SK-N-SH (cell line): Measurements from ENCODE around the gene RBM34. TPM values are rescaled to one million over a fixed set of nuclear protein-coding genes. Genes with fewer than 3 reads are reported as not detected.
"Not testable (repeated sequence)": the region's sequence is repeated elsewhere in the genome, so short reads cannot be mapped to it uniquely, and the experiment has no call there.

Experiments
- CTCF ChIA-PET: fragments of 300-600, 350-600 bp; formaldehyde crosslinking; extraction: SDS; loops from one replicate; lab custom pipeline; 2021; lab: Yijun Ruan, JAX
- POLR2A ChIA-PET: fragments of 350-600 bp; sonication (Branson Sonifier 250); formaldehyde crosslinking; extraction: SDS; loops from one replicate; lab custom pipeline; 2020; ENCODE audit warnings: antibody characterized with exemption, inconsistent platforms; lab: Yijun Ruan, JAX
- DNase-seq: peaks from one replicate; pipeline ENCODE4 v3.0.0; 2012
- H2AFZ ChIP-seq: fragments of 200-600 bp; sonication (generic); 2 replicates; pipeline ENCODE4 v1.8.1; 2016; ENCODE audit warnings: antibody characterized with exemption, mild to moderate bottlenecking, low read depth
- H3F3A ChIP-seq: fragments of 200-600 bp; sonication (generic); replicated peaks from 2 replicates; pipeline ENCODE3; 2016; ENCODE audit warnings: antibody characterized with exemption, mild to moderate bottlenecking; ENCODE audit not compliant: insufficient read depth
- H3K27ac ChIP-seq, 2 experiments: fragments of 200-500 bp in 1 of 2; fragments of 200-600 bp in 1 of 2; sonication (Bioruptor generic) in 1 of 2; sonication (generic), shearing (Covaris generic) in 1 of 2; 2 replicates each; pipeline versions ENCODE4 v1.5.1 to v1.6.1; 2014 to 2016; ENCODE audit warnings: low read depth in 2 of 2, inconsistent platforms in 1 of 2, low read length in 1 of 2, mild to moderate bottlenecking in 1 of 2, mixed read lengths in 1 of 2
- H3K27me3 ChIP-seq: fragments of 200-600 bp; sonication (generic), shearing (Covaris generic); 2 replicates; pipeline ENCODE4 v1.6.1; 2016; ENCODE audit warnings: mixed run types; ENCODE audit not compliant: insufficient read depth
- H3K36me3 ChIP-seq, 2 experiments: fragments of 200-500 bp in 1 of 2; fragments of 200-600 bp in 1 of 2; sonication (Bioruptor generic) in 1 of 2; sonication (generic) in 1 of 2; replicated peaks in 1 of 2; 2 replicates each; pipeline versions ENCODE3 to v1.5.1; 2014 to 2016; ENCODE audit warnings: low read length in 1 of 2, mild to moderate bottlenecking in 1 of 2; ENCODE audit not compliant: insufficient read depth in 2 of 2, control insufficient read depth in 1 of 2
- H3K4me1 ChIP-seq, 2 experiments: fragments of 200-500 bp in 1 of 2; fragments of 200-600 bp in 1 of 2; sonication (Bioruptor generic) in 1 of 2; sonication (generic), shearing (Covaris generic) in 1 of 2; 2 replicates each; pipeline versions ENCODE4 v1.5.1 to v1.6.1; 2014 to 2016; ENCODE audit warnings: low read depth in 1 of 2, low read length in 1 of 2, mixed run types in 1 of 2; ENCODE audit not compliant: insufficient read depth in 2 of 2, control insufficient read depth in 1 of 2
- H3K4me2 ChIP-seq: fragments of 200-600 bp; sonication (generic), shearing (Covaris generic); 2 replicates; pipeline ENCODE4 v1.6.1; 2017; ENCODE audit warnings: mixed run types
- H3K4me3 ChIP-seq, 2 experiments: fragments of 200-500 bp in 1 of 2; fragments of 200-600 bp in 1 of 2; sonication (Bioruptor generic) in 1 of 2; sonication (generic), shearing (Covaris generic) in 1 of 2; 2 replicates each; pipeline versions ENCODE4 v1.5.1 to v1.8.1; 2014 to 2016; ENCODE audit warnings: low read depth in 2 of 2, inconsistent platforms in 1 of 2, low read length in 1 of 2, mild to moderate bottlenecking in 1 of 2, mixed read lengths in 1 of 2, moderate library complexity in 1 of 2
- H3K79me2 ChIP-seq: fragments of 200-600 bp; sonication (generic); 2 replicates; pipeline ENCODE4 v1.8.1; 2017; ENCODE audit warnings: mild to moderate bottlenecking; ENCODE audit not compliant: insufficient read depth
- H3K9ac ChIP-seq: fragments of 200-600 bp; sonication (generic); 2 replicates; pipeline ENCODE4 v1.6.1; 2017; ENCODE audit warnings: mixed run types
- H3K9me2 ChIP-seq: fragments of 200-600 bp; sonication (generic); 2 replicates; pipeline ENCODE4 v1.6.1; 2017; ENCODE audit warnings: mixed run types
- H3K9me3 ChIP-seq: fragments of 200-600 bp; sonication (generic); 2 replicates; pipeline ENCODE4 v1.6.1; 2017; ENCODE audit warnings: mixed run types, mild to moderate bottlenecking, moderate library complexity
- H4K20me1 ChIP-seq: fragments of 200-600 bp; sonication (generic); 2 replicates; pipeline ENCODE4 v1.6.1; 2017; ENCODE audit warnings: mild to moderate bottlenecking, mixed run types; ENCODE audit not compliant: insufficient read depth
- FOXJ3 ChIP-seq: sonication (generic); formaldehyde crosslinking; IDR thresholded peaks from 2 replicates; pipeline ENCODE4 v1.5.1; 2020; ENCODE audit warnings: mild to moderate bottlenecking, missing genetic modification reagents
- POLR2AphosphoS5 ChIP-seq: IDR thresholded peaks from 2 replicates; pipeline ENCODE4 v1.6.1; 2012; ENCODE audit warnings: low read depth, low read length
- RAD21 ChIP-seq: IDR thresholded peaks from 2 replicates; pipeline ENCODE4 v1.6.1; 2012; ENCODE audit warnings: mild to moderate bottlenecking, low read length
- SMC3 ChIP-seq: IDR thresholded peaks from 2 replicates; pipeline ENCODE4 v1.6.1; 2012; ENCODE audit warnings: low read depth, low read length, improper control_type of control experiment
- WGBS: methylation state at CpG from one replicate; pipeline ENCODE4 v1.1.6; 2017; ENCODE audit warnings: low lambda C conversion rate; 5-methylcytosine and 5-hydroxymethylcytosine counted together
- polyA plus RNA-seq, 3 experiments: library from polyadenylated mRNA; depleted of rRNA; stranded (reverse); fragments of >200 nt; gene quantifications; 2 replicates each; pipeline ENCODE4 v1.2.3, GENCODE V29; 2012
- TF ChIP-seq, protein P1 (sequence below): fragments of 200-600 bp; sonication (generic); IDR thresholded peaks from 2 replicates; pipeline ENCODE4 v1.6.1; 2017; ENCODE audit warnings: antibody characterized with exemption, mild to moderate bottlenecking, moderate library complexity

The RBM34 gene
- polyA plus RNA-seq, 1 of the 3 experiments (the other 2 are of a cell fraction), result 39.9 TPM

DNA sequence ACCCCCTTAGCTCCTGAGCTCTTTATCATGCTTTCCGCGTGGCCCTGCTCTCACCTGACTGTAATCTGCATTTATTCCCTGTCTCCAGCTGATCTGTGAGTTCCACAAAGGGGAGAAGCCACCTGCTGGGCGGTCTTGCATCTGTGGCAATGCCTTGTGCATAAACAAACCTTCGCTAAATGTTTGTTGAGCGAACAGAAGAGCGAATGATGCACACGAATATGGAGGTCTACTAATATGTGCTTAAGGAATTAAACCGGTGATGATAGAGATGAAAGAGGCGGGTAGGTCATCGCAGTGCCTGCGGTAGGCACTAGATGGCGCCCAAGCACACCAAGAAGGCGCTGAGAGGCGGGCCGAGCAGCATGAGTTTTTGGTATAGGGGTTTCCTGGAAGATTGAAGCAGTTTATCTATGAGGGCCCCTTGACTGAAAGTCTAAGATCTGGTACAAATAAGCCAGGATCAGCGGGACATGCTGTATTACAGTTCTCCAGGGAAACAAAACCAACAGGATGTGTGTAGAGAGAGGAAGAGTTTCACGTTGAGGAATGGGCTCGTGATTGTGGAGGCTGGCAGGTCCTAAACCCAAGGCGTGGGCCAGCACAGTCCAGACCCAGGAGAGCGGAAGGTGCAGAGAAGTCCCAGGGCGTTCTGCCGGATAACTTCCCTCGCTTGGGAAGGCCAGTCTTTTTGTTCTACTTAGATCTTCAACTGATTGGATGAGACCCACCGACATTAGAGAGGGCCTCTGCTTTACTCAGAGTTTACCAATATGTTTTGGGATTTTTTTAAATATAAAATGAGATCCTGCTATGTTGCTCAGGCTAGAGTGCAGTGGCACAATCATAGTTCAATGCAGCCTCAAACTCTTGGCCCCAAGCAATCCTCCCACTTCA, 67.1 kb downstream of the RBM34 start:
- no peaks in the 10 kb centered on the region for H3K27me3 ChIP-seq
- no peaks in the 10 kb centered on the region for H3K9me3 ChIP-seq
- no peak overlapping the region for H3K4me2 ChIP-seq
- H3K79me2 ChIP-seq, result no peaks in the 10 kb centered on the region
- no peak overlapping the region for H2AFZ ChIP-seq
- no peaks in the 10 kb centered on the region for H3F3A ChIP-seq
- H3K4me1 ChIP-seq, result peaks cover 4 to 8% of the 10 kb centered on the region in 2 experiments; a peak in 1 of 4 replicates
- DNase-seq, result peak; percentile 83
- no peaks in the 10 kb centered on the region for H3K9me2 ChIP-seq
- 39% methylated on average over 24 of the region's 24 CpGs for WGBS
- H3K9ac ChIP-seq, result no peak overlapping the region
- no peak overlapping the region for H3K27ac ChIP-seq
- H4K20me1 ChIP-seq, result no peaks in the 10 kb centered on the region
- H3K4me3 ChIP-seq, result no peak overlapping the region; a peak in 1 of 4 replicates
- POLR2A ChIA-PET, result interaction anchor here (0.6 kb wide), 1 partner anchor 596 kb away, joined by 3 read pairs; no protein-coding TSS in a partner anchor
- TF ChIP-seq RAD21 (peak; percentile 88), SMC3 (peak; percentile 69), POLR2AphosphoS5 (no peak)
- TF ChIP-seq, protein P1, sequence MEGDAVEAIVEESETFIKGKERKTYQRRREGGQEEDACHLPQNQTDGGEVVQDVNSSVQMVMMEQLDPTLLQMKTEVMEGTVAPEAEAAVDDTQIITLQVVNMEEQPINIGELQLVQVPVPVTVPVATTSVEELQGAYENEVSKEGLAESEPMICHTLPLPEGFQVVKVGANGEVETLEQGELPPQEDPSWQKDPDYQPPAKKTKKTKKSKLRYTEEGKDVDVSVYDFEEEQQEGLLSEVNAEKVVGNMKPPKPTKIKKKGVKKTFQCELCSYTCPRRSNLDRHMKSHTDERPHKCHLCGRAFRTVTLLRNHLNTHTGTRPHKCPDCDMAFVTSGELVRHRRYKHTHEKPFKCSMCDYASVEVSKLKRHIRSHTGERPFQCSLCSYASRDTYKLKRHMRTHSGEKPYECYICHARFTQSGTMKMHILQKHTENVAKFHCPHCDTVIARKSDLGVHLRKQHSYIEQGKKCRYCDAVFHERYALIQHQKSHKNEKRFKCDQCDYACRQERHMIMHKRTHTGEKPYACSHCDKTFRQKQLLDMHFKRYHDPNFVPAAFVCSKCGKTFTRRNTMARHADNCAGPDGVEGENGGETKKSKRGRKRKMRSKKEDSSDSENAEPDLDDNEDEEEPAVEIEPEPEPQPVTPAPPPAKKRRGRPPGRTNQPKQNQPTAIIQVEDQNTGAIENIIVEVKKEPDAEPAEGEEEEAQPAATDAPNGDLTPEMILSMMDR, result peak; percentile 96
- H3K36me3 ChIP-seq, result no peaks in the 10 kb centered on the region
- CTCF ChIA-PET, result interaction anchor here (0.6 to 2.5 kb wide), 30 partner anchors 10 to 980 kb away, joined by 3 to 22 read pairs (median 4); partner anchors contain the start of gene B3GALNT2

DNA sequence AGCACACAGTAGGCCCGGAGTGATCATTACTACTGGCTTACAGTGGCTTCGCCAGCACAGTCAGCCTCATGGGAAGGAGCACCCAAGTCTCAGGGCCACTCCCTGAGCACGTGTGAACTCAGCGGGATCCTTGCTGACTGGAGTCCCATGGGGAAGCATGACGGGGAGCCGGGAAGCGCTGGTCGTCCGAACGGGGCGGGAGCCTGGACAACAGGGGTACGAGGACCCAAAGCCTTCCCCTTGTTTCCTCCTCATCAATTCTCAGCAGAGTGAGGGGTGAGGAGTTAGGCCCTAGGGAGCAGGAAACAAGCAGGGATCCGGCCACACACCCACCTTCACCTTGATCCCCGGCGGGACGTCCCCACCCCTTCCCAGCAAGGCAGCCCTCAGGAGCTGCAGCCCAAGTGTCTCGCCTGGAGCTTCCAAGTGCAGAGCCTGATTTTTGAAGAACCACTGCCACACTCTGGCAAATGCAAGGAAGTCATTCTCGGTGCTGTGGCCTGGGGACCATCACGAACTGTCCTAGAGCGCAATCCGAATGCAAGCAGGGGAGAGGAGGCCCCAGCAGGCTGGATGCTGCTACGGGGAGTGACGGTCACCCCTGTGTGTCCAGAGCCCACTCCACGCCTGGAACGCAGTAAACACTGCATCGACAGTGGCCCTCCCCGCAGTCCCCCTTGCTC, 67.9 kb downstream of the RBM34 start:
- Histone ChIP-seq H3K9me3 (no peaks in the 10 kb centered on the region), H4K20me1 (no peaks in the 10 kb centered on the region), H3K9ac (no peak overlapping the region), H3F3A (no peaks in the 10 kb centered on the region), H3K4me3 (no peak overlapping the region), H3K79me2 (no peaks in the 10 kb centered on the region), H3K27me3 (no peaks in the 10 kb centered on the region), H3K27ac (no peak overlapping the region), H2AFZ (no peak overlapping the region), H3K36me3 (no peaks in the 10 kb centered on the region), H3K4me2 (no peak overlapping the region), H3K9me2 (no peaks in the 10 kb centered on the region), H3K4me1 (peaks cover 4 to 8% of the 10 kb centered on the region in 2 experiments; a peak in 1 of 4 replicates)
- ChIA-PET CTCF (interaction anchor here (0.6 to 2.5 kb wide), 28 partner anchors 9 to 979 kb away, joined by 3 to 22 read pairs (median 4); no protein-coding TSS in a partner anchor), POLR2A (interaction anchor here (0.6 kb wide), 2 partner anchors 595 to 712 kb away, joined by 3 read pairs; no protein-coding TSS in a partner anchor)
- peak; percentile 51 for DNase-seq
- TF ChIP-seq RAD21 (peak; percentile 62), FOXJ3 (CRISPR knock-in tag) (no peak), SMC3 (peak; percentile 29)
- TF ChIP-seq, protein P1, result no peak
- WGBS, result 82% methylated on average over 23 of the region's 27 CpGs

DNA sequence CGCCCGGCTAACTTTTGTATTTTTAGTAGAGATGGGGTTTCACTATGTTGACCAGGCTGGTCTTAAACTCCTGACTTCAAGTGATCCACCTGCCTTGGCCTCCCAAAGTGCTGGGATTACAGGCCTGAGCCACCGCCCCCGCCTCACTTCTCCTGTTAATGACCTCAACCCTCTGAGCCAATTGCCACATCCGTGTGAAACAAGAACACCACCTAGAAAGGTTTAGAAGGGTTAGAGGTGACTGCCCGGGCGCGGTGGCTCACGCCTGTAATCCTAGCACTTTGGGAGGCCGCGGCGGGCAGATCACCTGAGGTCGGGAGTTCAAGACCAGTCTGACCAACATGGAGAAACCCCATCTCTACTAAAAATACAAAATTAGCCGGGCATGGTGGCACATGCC, 68.6 kb downstream of the RBM34 start:
- H2AFZ ChIP-seq, H3K9me2 ChIP-seq, H3F3A ChIP-seq, H3K9ac ChIP-seq, H3K79me2 ChIP-seq, H3K4me1 ChIP-seq, H3K27ac ChIP-seq, H3K4me2 ChIP-seq, H3K36me3 ChIP-seq, H4K20me1 ChIP-seq, POLR2A ChIA-PET, H3K4me3 ChIP-seq, H3K27me3 ChIP-seq, DNase-seq, H3K9me3 ChIP-seq: not testable (repeated sequence)
- CTCF ChIA-PET, result interaction anchor here (0.8 to 3.1 kb wide), 6 partner anchors 9 to 606 kb away, joined by 3 to 22 read pairs (median 3); no protein-coding TSS in a partner anchor
- 72% methylated on average over 3 of the region's 14 CpGs for WGBS

DNA sequence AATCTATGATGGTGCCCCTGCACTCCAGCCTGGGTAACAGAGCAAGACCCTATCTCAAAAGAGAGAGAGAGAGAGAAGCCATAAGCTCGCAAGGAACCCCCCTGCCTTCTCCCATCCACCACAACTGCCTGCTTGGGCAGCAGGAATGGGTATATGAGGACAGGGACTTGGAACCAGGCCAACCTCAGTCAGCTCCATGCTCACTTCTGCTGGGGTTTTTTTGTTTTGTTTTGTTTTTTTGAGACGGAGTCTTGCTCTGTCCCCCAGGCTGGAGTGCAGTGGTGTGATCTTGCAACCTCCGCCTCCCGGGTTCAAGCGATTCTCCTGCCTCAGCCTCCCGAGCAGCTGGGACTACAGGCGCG, 69.0 kb downstream of the RBM34 start:
- DNase-seq, H4K20me1 ChIP-seq, H3K9ac ChIP-seq, H3K4me3 ChIP-seq, H3K9me3 ChIP-seq, H3K4me2 ChIP-seq, H3K9me2 ChIP-seq, H3K79me2 ChIP-seq, H3K4me1 ChIP-seq, H3K36me3 ChIP-seq, H3F3A ChIP-seq, H3K27me3 ChIP-seq, POLR2A ChIA-PET, H3K27ac ChIP-seq, H2AFZ ChIP-seq: not testable (repeated sequence)
- 91% methylated on average over 5 of the region's 8 CpGs for WGBS
- CTCF ChIA-PET, result interaction anchor here (0.8 to 3.1 kb wide), 5 partner anchors 9 to 605 kb away, joined by 3 to 22 read pairs (median 3); no protein-coding TSS in a partner anchor
